ENCODE results near the gene PICALM. TPM values are rescaled to one million over a fixed set of nuclear protein-coding genes. Genes with fewer than 3 reads are reported as not detected.

Gene PICALM
- total and polyA plus RNA-seq, 2 of the 8 experiments (the other 6 are each of a cell fraction or from before 2014, with no cell fraction given) = 69.4 to 71.3 TPM

- FAIRE-seq = no peak
- no peak for TF ChIP-seq BCL11A (IDR thresholded peaks at IDR 0.05; ENCODE audit: low read depth in 2 of 2, low read length in 2 of 2)
- no peak for TF ChIP-seq NRF1 (IDR thresholded peaks at IDR 0.05; ENCODE audit: low read depth, low read length)
- TF ChIP-seq, protein P1, sequence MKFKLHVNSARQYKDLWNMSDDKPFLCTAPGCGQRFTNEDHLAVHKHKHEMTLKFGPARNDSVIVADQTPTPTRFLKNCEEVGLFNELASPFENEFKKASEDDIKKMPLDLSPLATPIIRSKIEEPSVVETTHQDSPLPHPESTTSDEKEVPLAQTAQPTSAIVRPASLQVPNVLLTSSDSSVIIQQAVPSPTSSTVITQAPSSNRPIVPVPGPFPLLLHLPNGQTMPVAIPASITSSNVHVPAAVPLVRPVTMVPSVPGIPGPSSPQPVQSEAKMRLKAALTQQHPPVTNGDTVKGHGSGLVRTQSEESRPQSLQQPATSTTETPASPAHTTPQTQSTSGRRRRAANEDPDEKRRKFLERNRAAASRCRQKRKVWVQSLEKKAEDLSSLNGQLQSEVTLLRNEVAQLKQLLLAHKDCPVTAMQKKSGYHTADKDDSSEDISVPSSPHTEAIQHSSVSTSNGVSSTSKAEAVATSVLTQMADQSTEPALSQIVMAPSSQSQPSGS (IDR thresholded peaks at IDR 0.05; ENCODE audit: low read length) = no peak
- no peak for TF ChIP-seq GTF2F1 (IDR thresholded peaks at IDR 0.05; ENCODE audit: borderline replicate concordance, low read depth, low read length)
- no peak for TF ChIP-seq CTCF (IDR thresholded peaks at IDR 0.05; ENCODE audit: control extremely low read depth in 1 of 3, insufficient read depth in 1 of 3, low read depth in 1 of 3, low read length in 3 of 3)
- no peak for TF ChIP-seq RXRA (IDR thresholded peaks at IDR 0.05; ENCODE audit: insufficient read depth, low read depth, low read length)
- Histone ChIP-seq H4K20me1 (replicated peaks in 1 of 2; ENCODE audit: control insufficient read depth in 1 of 2, insufficient read depth in 2 of 2, low read length in 2 of 2) (no peaks in the 10 kb centered on the region), H4K5ac (ENCODE audit: insufficient read length, low read depth, low read length) (no peak overlapping the region), H3K4ac (replicated peaks; ENCODE audit: insufficient read length, low read depth, low read length) (no peak overlapping the region), H2BK12ac (ENCODE audit: low read depth, low read length) (no peak overlapping the region), H2AFZ (ENCODE audit: low read length) (no peak overlapping the region), H3K4me1 (replicated peaks in 1 of 4; ENCODE audit: control insufficient read depth in 3 of 4, insufficient read depth in 4 of 4, low read length in 3 of 4) (no peaks in the 10 kb centered on the region), H3K56ac (replicated peaks; ENCODE audit: insufficient read length, low read depth, low read length) (no peak overlapping the region), H3K79me2 (ENCODE audit: control insufficient read depth in 1 of 2, insufficient read depth in 2 of 2, low read length in 2 of 2) (no peaks in the 10 kb centered on the region), H3K79me1 (ENCODE audit: low read depth, low read length) (no peaks in the 10 kb centered on the region), H3K23me2 (ENCODE audit: low read depth, low read length) (no peaks in the 10 kb centered on the region), H2BK5ac (ENCODE audit: low read depth, low read length) (no peak overlapping the region), H2BK20ac (ENCODE audit: low read length) (no peak overlapping the region), H3K4me3 (ENCODE audit: extremely low read depth in 1 of 4, insufficient read depth in 2 of 4, low read depth in 3 of 4, low read length in 4 of 4) (no peak overlapping the region), H2BK120ac (replicated peaks; ENCODE audit: low read depth, low read length) (no peak overlapping the region), H4K8ac (ENCODE audit: extremely low read depth, insufficient read depth, low read length) (no peak overlapping the region), H3K4me2 (ENCODE audit: insufficient read depth in 1 of 2, low read depth in 2 of 2, low read length in 2 of 2) (no peak overlapping the region), H2AK5ac (ENCODE audit: low read depth, low read length) (no peak overlapping the region), H3K27ac (ENCODE audit: low read depth, low read length) (no peak overlapping the region), H3K9me3 (ENCODE audit: insufficient read depth in 2 of 2, low read depth in 1 of 2, low read length in 1 of 2) (peaks cover 0 to 2% of the 10 kb centered on the region in 2 experiments; a peak in 2 of 4 replicates), H3K14ac (ENCODE audit: insufficient read length) (no peak overlapping the region), H4K91ac (replicated peaks; ENCODE audit: insufficient read length, low read length) (no peak overlapping the region), H3K9ac (replicated peaks in 1 of 4; ENCODE audit: extremely low read depth in 1 of 4, low read depth in 3 of 4, low read length in 3 of 4) (no peak overlapping the region), H3K36me3 (ENCODE audit: control insufficient read depth in 2 of 4, insufficient read depth in 4 of 4, low read length in 3 of 4) (no peaks in the 10 kb centered on the region), H2BK15ac (ENCODE audit: low read length) (no peak overlapping the region), H3K23ac (ENCODE audit: insufficient read length) (no peak overlapping the region), H3K18ac (ENCODE audit: extremely low read depth, low read length) (no peak overlapping the region), H3K27me3 (replicated peaks in 1 of 4; ENCODE audit: control insufficient read depth in 3 of 4, extremely low read depth in 1 of 4, insufficient read depth in 3 of 4, low read length in 3 of 4) (no peaks in the 10 kb centered on the region)
- DNase-seq (ENCODE audit: low read depth in 1 of 2, low spot score in 2 of 2) = no peak
- POLR2A ChIA-PET (ENCODE audit: partially characterized antibody) = no interaction called here
- CTCF ChIA-PET (ENCODE audit: partially characterized antibody) = interaction anchor here (0.6 to 0.9 kb wide), 6 partner anchors 15 to 969 kb away, joined by 3 to 4 read pairs (median 3); no protein-coding TSS in a partner anchor
- 87% methylated on average over 2 of the region's 2 CpGs; no CpG with 5 or more reads in 1 of the 2 experiments for WGBS, 2 experiments (ENCODE audit: extremely low coverage in 1 of 2, insufficient coverage in 1 of 2, insufficient read length in 1 of 2, insufficient replicate concordance in 2 of 2, low coverage in 1 of 2, low lambda C conversion rate in 2 of 2, missing lambda C conversion rate in 1 of 2)
Observed at GRCh38 chr11:85948884-85949283, 120.0 kb downstream of the PICALM start.

Data from H1 (cell line).